Smooth muscle cell (in vitro differentiated cells): ENCODE data around the gene SP2. TPM values are rescaled to one million over a fixed set of nuclear protein-coding genes. Genes with fewer than 3 reads are reported as not detected.
"Not testable (repeated sequence)": the region's sequence is repeated elsewhere in the genome, so short reads cannot be mapped to it uniquely, and the experiment has no call there.

Experiments used
- DNase-seq: peaks from one replicate; lab custom pipeline; 2025; ENCODE audit not compliant: unreplicated experiment; lab: John Stamatoyannopoulos, UW
- H2AFZ ChIP-seq: fragments of 200-600 bp; sonication (generic); 2 replicates; pipeline ENCODE4 v1.6.0; 2016; ENCODE audit warnings: antibody characterized with exemption, low read depth, mild to moderate bottlenecking
- H3F3A ChIP-seq: fragments of 200-600 bp; sonication (generic); 2 replicates; pipeline ENCODE4 v1.6.0; 2017; ENCODE audit warnings: antibody characterized with exemption, low read depth
- H3K27ac ChIP-seq: fragments of 200-600 bp; sonication (generic); 2 replicates; pipeline ENCODE4 v1.5.1; 2016; ENCODE audit warnings: low read depth, mild to moderate bottlenecking
- H3K27me3 ChIP-seq: fragments of 200-600 bp; sonication (generic); 2 replicates; pipeline ENCODE4 v1.6.1; 2016; ENCODE audit warnings: low read depth, mild to moderate bottlenecking
- H3K36me3 ChIP-seq: fragments of 200-600 bp; sonication (generic); 2 replicates; pipeline ENCODE4 v1.5.1; 2016; ENCODE audit warnings: low read depth
- H3K4me1 ChIP-seq: fragments of 200-600 bp; sonication (generic); 2 replicates; pipeline ENCODE4 v1.5.1; 2016; ENCODE audit warnings: low read depth
- H3K4me2 ChIP-seq: fragments of 200-600 bp; sonication (generic); 2 replicates; pipeline ENCODE4 v1.6.0; 2016; ENCODE audit warnings: mild to moderate bottlenecking
- H3K4me3 ChIP-seq: fragments of 200-600 bp; sonication (generic); 2 replicates; pipeline ENCODE4 v1.5.1; 2016; ENCODE audit warnings: mild to moderate bottlenecking
- H3K79me2 ChIP-seq: fragments of 200-600 bp; sonication (generic); 2 replicates; pipeline ENCODE4 v1.6.0; 2016; ENCODE audit warnings: low read depth, mild to moderate bottlenecking
- H3K9ac ChIP-seq: fragments of 200-600 bp; sonication (generic); 2 replicates; pipeline ENCODE4 v1.6.0; 2016; ENCODE audit warnings: low read depth
- H3K9me3 ChIP-seq: fragments of 200-600 bp; sonication (generic); replicated peaks from 2 replicates; pipeline ENCODE4 v1.5.1; 2016; ENCODE audit warnings: low read depth
- H4K20me1 ChIP-seq: fragments of 200-600 bp; sonication (generic); 2 replicates; pipeline ENCODE4 v1.6.0; 2016; ENCODE audit warnings: low read depth
- CTCF ChIP-seq: fragments of 200-600 bp; sonication (generic); IDR thresholded peaks from 2 replicates; pipeline ENCODE4 v1.5.1; 2017; ENCODE audit warnings: borderline replicate concordance, mild to moderate bottlenecking, antibody characterized with exemption; ENCODE audit not compliant: insufficient read depth, poor library complexity, severe bottlenecking
- WGBS: methylation state at CpG from one replicate; pipeline ENCODE4 v1.1.7; 2016; ENCODE audit warnings: low lambda C conversion rate; 5-methylcytosine and 5-hydroxymethylcytosine counted together
- polyA plus RNA-seq: library from polyadenylated mRNA; unstranded; fragments of >200 nt; fragmentation: Nextera tagmentation; extraction: Ambion mirVana; gene quantifications from 2 replicates; pipeline ENCODE4 v1.2.1, GENCODE V29; 2016
- total RNA-seq: library from RNA; depleted of rRNA; stranded (reverse); fragments of >200 nt; gene quantifications from 2 replicates; pipeline ENCODE4 v1.2.3, GENCODE V29; 2014

SP2 gene
- total and polyA plus RNA-seq, 2 experiments from 2014 or later, result 2.4 to 9.0 TPM

GRCh38 chr17:47917581-47917980 lies 21.5 kb downstream of the SP2 start:
- no peaks in the 10 kb centered on the region for H3K79me2 ChIP-seq
- H3K4me3 ChIP-seq, result no peak overlapping the region
- H3F3A ChIP-seq, result no peaks in the 10 kb centered on the region
- 100% methylated on average over 2 of the region's 2 CpGs for WGBS
- H4K20me1 ChIP-seq, result no peaks in the 10 kb centered on the region
- no peak overlapping the region for H3K4me2 ChIP-seq
- no peak overlapping the region for H3K9ac ChIP-seq
- H2AFZ ChIP-seq, result no peak overlapping the region
- no peak for TF ChIP-seq CTCF
- H3K36me3 ChIP-seq, result no peaks in the 10 kb centered on the region
- H3K4me1 ChIP-seq, result no peaks in the 10 kb centered on the region
- no peak for DNase-seq
- H3K9me3 ChIP-seq, result no peaks in the 10 kb centered on the region
- H3K27ac ChIP-seq, result no peak overlapping the region
- no peaks in the 10 kb centered on the region for H3K27me3 ChIP-seq

- Histone ChIP-seq H3K27me3 (no peaks in the 10 kb centered on the region), H3K9ac (no peak overlapping the region), H3K27ac (no peak overlapping the region), H3K79me2 (no peaks in the 10 kb centered on the region), H3K4me2 (no peak overlapping the region), H3F3A (no peaks in the 10 kb centered on the region), H3K36me3 (no peaks in the 10 kb centered on the region), H4K20me1 (no peaks in the 10 kb centered on the region), H3K9me3 (no peaks in the 10 kb centered on the region), H3K4me1 (no peaks in the 10 kb centered on the region), H3K4me3 (no peak overlapping the region), H2AFZ (no peak overlapping the region)
- WGBS, result 96% methylated on average over 2 of the region's 2 CpGs
- TF ChIP-seq CTCF, result no peak
- DNase-seq, result no peak
Observed at GRCh38 chr17:47918006-47918405, 22.0 kb downstream of the SP2 start.

GRCh38 chr17:47918991-47919390 lies 23.0 kb downstream of the SP2 start:
- no peaks in the 10 kb centered on the region for H3K79me2 ChIP-seq

GRCh38 chr17:47919889-47920288 lies 23.9 kb downstream of the SP2 start:
- not testable (repeated sequence) for DNase-seq, H3K27me3 ChIP-seq, H3F3A ChIP-seq, H3K79me2 ChIP-seq, H3K27ac ChIP-seq, H3K4me2 ChIP-seq, H3K36me3 ChIP-seq, H3K9ac ChIP-seq, H2AFZ ChIP-seq, H3K9me3 ChIP-seq, H3K4me3 ChIP-seq, H4K20me1 ChIP-seq, H3K4me1 ChIP-seq
- 99% methylated on average over 14 of the region's 14 CpGs for WGBS

More at GRCh38 chr17:47918991-47919390, 23.0 kb downstream of the SP2 start:
- no peaks in the 10 kb centered on the region for H3K36me3 ChIP-seq
- no peak for TF ChIP-seq CTCF
- no peak overlapping the region for H2AFZ ChIP-seq
- H3K4me1 ChIP-seq, result no peaks in the 10 kb centered on the region
- no peak overlapping the region for H3K4me3 ChIP-seq
- DNase-seq, result no peak
- 91% methylated on average over 2 of the region's 2 CpGs for WGBS
- no peaks in the 10 kb centered on the region for H3K27me3 ChIP-seq
- no peaks in the 10 kb centered on the region for H3F3A ChIP-seq
- no peaks in the 10 kb centered on the region for H3K9me3 ChIP-seq
- no peaks in the 10 kb centered on the region for H4K20me1 ChIP-seq
- no peak overlapping the region for H3K9ac ChIP-seq
- no peak overlapping the region for H3K27ac ChIP-seq
- H3K4me2 ChIP-seq, result no peak overlapping the region
